Anterior cingulate cortex (tissue), 58 donors: Measurements from ENCODE around the gene CUL5.
"Not testable (repeated sequence)": the region's sequence is repeated elsewhere in the genome, so short reads cannot be mapped to it uniquely, and the experiment has no call there.

ENCODE experiments used
- DNase-seq, 58 donors: peaks; one replicate each; lab custom pipeline; 2025; lab: John Stamatoyannopoulos, UW

The CUL5 gene

DNA sequence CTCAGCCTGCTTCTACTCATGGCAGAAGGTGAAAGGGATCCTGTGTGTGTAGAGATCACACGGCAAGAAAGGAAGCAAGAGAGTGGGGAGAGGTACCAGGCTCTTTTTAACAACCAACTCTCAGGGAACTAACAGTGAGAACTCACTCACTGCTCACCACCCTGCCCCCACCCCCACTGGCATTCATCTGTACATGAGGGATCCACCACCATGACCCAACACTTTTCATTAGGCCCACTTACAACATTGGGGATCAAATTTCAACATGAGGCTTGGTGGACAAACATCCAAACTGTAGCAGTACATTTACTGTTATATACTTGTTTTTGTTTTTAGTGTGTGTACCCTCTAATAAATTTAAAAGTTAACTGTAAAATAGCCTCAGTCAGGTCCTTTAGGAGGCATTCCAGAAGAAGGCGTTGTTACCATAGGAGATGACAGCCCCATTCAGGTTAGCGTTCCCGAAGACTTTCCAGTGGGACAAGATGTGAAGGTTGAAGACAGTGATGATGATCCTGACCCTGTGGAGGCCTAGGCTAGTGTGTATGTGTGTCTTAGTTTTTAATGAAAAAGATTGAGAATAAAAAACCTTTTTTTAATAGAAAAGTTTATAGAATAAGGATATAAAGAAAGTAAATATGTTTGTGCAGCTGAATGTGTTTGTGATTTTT lies 11.3 kb downstream of the CUL5 start:
- no peak for DNase-seq

DNA sequence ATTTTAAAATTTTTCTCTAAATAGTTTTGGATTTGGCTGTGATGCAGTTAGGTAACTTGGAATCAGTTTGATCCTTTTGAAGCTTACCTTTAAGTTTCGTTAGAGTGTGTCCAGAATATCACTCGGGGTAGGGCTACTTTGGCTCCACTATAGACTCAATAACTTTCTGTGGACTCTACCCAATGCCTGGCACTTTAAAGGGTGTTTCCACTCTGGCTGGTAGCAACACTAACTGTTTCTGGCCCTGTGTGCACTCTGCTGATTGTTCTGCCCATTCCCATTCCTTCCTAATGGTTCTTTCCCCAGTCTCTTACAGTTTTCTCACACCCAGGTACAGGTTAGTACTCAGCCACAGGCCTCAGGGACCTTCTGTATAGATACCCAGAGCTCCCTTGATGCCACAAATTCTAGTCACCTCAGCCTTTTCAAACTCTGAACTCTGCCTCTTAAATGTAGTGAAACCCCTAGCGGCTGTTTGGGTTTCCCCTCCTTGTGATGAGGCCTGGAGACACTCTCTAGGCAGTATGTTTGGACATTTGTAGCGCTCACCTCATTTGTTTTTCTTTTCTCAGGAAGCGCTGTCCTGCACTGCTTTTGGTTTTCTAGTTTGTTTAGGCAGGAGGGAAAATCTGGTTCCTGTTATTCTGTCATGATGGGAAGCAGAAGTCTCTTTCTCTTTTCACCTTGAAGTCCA lies 16.8 kb downstream of the CUL5 start:
- no peak for DNase-seq

DNA sequence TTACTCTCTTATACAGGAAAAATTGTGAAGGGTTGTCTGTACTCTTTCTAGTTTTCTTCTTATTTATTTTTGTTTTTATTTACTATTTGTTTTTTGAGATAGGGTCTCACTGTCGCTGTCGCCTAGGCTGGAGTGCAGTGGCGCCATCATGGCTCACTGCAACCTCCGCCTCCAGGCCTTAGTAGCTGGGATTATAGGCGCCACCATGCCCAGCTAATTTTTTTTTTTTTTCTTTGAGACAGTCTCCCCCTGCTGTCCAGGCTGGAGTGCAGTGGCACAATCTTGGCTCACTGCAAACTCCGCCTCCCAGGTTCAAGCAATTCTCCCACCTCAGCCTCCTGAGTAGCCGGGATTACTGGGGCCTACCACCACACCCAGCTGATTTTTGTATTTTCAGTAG lies 18.4 kb downstream of the CUL5 start:
- no peak for DNase-seq

DNA sequence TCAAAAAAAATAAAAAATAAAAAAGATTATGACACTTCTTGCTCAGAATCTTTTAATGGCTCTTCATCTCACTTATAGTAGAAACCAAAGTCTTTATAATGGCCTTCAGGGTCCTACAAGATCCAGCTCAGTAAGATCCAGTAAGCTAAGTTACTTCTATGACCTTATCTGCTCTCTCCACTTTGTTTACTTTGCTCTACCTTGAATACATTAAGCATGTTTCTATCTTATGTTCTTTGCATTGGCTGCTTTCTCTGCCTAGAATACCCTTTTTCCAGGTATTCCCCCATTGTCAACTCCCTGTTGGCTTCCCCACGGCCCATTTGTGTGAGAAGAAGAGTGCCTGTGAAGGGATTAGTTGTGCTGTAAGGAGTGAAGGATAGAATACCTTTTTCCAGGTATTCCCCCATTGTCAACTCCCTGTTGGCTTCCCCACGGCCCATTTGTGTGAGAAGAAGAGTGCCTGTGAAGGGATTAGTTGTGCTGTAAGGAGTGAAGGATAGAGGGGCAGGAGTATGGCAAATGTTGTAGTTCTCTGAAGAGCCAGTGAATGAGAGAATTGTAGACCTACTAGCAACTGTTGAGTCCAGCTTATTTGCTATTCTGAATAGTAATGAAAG lies 20.2 kb downstream of the CUL5 start:
- DNase-seq, result not testable (repeated sequence)

DNA sequence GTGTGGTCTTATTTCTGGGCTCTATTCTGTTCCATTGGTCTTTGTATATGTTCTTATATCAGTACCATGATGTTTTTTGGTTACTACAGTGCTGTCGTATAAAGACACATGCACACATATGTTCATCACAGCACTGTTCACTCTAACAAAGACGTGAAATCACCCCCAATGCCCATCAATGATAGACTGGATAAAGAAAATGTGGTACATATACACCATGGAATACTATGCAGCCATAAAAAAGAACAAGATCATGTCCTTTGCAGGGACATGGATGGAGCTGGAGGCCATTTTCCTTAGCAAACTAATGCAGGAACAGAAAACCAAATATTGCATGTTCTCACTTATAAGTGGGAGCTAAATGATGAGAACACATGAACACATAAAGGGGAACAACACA lies 22.9 kb downstream of the CUL5 start:
- not testable (repeated sequence) for DNase-seq

DNA sequence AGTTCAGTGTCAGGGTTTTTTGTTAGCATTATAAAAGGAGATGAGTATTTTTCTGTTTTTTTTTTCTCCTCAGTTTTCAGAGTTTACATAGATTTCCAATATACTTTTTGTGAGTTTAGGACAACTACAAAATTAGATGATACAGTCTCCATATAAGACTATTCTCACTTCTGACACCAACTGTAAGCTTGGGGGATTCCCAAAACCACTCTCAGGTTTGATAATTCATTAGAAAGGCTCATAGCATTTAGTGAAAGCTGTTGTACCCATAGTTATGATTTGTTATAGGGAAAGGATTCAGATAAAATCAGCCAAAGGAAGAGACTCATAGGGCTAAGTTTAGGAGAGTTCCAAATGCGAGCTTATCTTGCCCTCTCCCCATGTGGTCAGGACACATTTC lies 24.1 kb downstream of the CUL5 start:
- no peak for DNase-seq

DNA sequence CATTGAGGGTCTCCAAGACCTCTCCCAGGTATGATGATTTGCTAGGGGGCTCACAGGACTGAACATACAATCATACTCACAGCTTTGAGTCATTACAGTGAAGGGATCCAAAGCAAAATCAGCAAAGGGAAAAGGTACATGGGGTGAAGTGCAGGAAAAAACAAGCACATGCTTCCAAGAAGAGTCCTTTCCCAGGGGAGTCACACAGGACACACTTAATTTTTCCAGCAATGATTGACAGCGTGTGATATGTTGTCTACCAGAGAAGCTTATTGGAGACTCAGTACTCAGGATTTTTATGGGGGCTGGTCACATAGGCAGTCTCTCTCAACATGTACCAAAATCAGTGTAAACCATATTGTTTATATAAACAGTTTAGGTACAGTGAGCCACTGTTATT lies 25.3 kb downstream of the CUL5 start:
- DNase-seq, result no peak

DNA sequence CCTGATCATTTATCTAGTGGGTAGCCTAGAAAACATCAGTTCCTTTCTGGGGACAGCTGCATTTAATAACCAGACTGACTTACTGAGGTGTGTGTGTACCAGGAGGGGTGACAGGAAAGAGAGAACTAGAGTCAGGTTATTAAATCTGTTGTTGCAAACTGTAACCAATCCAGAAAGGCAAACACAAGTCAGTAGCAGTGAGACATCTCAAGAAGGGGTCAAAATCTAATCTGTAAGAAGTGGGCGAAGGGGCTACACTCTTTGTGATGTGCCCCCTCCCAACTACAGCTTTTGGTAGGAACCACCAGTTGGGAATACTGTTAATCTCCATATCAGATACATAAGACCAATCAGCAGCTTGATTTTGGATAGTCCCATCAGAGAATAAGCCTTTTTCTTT lies 26.3 kb downstream of the CUL5 start:
- DNase-seq, result no peak

DNA sequence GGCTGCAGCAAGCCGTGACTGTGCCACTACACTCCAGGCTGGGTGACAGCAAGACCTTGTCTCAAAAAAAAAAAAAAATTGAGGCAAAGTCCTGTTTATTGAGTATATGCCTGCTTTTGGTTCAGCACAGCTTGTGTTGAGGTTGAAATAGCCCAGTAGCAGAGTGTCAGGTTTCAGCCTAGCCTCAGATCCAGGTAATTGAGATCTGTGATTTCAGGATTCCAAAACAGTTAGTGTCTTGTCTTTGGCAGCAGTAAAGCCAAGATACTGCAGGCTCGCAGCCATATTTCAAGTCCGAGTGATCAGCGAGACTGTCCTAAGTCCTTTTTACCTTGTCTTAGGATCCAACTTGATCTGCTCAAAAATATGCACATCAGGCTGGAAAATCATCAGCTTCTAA lies 27.0 kb downstream of the CUL5 start:
- no peak for DNase-seq

DNA sequence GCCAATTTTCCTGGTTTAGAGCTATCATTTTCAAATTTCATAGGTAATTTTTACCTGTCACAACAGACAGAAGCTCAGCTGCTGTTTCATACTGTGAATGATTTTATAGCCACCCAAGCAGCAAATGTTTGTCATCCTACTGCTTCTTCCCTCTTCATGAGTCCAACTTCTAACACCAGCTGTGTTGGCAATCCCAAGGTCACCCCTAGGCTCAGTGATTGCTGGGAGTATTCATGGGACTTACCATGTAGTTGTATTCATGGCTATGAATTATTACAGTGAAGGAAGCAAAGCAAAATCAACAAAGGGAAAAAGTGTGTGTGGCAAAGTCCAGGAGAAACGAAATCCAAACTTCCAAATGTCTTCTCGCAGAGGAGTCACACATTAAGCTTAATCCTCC lies 28.5 kb downstream of the CUL5 start:
- DNase-seq, result no peak

DNA sequence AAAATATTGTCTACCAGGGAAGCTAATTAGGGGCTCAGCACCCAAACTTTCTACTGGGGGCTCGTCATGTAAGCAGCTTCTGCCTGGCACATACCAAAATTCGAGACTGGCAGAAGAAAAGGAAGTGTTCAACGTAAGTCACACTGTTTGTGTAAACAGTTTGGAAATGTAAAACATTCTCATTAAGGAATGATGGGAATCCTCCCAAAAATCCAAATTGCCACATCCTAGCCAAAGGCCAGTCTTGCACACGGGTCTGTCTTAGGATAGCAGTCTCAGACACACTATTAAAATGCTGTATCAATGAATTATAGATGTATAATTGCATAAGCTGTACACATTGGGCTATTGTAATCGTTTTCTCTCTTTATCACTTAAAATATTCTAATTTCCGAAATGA lies 28.9 kb downstream of the CUL5 start:
- DNase-seq, result no peak

DNA sequence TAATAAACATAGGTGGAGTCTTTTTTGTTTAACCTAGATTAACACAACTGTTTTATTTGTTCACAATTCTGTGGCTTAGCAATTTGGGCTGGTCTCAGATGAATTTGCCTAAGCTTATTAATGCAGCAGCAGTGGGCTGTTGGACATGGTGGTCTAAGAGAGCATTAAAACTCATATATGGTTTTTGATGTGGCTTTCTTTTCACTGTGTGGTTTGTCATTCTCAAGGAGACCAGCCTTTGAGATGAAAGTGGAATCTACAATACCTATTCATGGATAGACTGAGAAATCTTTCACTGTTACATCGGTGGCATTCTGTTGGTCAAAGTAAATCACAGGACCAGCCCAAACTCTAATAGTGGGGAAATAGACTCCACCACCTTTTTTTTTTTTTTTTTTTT lies 39.6 kb downstream of the CUL5 start:
- DNase-seq, result no peak

DNA sequence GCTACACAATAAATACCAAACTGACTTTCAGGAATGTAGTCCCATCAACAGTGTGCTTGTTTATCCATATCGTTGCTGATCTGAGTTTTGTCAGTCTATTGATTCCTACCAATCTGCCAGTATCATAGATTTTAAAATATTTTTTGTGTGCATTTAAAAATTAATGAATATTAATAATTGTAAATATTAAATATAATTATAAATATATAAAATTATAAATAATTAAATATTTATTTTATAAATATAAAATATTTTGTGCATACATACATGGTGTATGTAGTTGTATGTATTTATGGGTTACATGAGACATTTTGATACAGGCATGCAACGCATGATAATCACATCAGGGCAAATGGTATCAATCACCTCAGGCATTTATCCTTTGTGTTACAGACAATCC lies 53.6 kb downstream of the CUL5 start:
- no peak for DNase-seq

DNA sequence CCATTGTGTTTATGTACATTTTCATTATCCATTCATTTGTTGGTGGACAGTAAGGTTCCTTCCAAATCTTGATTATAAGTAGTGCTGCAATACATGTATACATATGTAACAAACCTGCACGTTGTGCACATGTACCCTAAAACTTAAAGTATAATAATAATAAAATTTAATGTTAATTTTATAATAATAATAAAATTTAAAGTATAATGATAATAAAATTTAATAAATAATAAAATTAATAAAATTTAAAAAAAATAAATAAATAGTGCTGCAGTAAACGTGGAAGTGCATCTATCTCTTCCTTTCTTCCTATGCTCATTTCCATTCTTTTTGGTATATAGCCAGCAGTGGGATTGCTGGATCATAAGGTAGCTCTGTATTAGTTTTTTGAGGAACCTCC lies 54.7 kb downstream of the CUL5 start:
- no peak for DNase-seq

DNA sequence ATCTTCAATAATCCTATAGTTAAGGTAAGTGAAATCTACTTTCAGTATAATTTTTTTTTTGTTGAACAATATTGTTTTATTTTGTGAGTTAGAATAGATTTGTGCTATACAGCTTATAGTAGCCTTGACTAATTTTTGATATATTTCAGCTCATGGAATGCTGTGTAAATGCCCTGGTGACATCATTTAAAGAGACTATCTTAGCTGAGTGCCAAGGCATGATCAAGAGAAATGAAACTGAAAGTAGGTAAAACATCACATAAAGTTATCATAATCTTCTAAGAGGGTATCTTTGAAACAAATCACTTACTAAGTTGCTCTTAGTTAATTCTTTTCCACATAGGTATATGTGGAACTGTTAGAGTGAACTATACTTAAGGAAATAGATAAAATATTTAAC lies 61.2 kb downstream of the CUL5 start:
- no peak for DNase-seq

DNA sequence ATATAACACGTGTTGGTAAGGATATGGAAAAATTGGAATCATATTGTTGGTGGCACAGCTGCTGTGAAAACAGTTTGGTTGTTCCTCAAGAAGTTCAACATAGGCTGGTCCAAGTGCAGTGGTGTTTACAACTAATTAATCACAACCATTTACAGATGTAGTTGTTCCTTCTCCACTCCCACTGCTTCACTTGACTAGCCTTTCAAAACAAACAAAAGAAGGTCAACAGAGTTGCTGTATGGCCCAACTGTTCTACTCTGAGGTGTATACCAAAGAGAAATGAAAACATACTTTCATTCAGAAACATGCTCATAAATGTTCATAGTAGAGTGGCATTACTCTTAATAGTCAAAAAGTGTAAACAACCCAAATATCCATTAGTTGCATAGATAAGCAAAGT lies 76.1 kb downstream of the CUL5 start:
- no peak for DNase-seq

DNA sequence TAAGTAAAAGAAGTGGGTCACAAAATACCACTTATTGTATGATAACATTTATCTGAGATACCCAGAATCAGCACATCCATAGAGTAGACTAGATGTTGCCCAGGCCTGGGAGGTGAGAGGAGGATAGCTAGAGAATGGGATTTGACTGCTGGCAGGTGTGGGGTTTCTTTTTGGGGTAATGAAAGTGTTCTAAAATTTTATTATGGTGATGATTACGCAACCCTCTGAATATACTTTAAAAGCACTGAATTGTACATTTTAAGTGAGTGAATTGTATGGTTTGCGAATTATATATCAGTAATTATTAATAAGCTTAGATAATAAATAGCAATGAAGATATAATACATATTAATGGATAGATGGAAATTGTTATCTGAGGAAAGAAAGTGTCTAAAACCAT lies 77.0 kb downstream of the CUL5 start:
- DNase-seq, result no peak

DNA sequence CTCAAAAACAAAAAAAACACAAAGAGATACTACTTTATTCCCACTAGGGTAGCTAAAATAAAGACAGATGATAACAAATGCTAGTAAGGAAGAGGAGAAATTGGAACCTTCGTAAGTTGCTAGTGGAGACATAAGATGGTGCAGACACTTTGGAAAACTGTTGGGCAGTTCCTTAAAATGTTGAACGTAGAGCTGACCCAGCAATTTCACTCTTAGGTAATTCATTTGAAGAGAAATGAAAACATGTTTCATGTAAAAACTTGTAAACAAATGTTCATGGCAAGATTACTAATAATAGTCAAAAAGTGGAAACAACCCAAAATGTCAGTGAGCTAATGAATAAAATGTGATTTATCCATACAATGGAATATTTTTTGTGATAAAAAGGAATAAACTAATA lies 83.4 kb downstream of the CUL5 start:
- no peak for DNase-seq

DNA sequence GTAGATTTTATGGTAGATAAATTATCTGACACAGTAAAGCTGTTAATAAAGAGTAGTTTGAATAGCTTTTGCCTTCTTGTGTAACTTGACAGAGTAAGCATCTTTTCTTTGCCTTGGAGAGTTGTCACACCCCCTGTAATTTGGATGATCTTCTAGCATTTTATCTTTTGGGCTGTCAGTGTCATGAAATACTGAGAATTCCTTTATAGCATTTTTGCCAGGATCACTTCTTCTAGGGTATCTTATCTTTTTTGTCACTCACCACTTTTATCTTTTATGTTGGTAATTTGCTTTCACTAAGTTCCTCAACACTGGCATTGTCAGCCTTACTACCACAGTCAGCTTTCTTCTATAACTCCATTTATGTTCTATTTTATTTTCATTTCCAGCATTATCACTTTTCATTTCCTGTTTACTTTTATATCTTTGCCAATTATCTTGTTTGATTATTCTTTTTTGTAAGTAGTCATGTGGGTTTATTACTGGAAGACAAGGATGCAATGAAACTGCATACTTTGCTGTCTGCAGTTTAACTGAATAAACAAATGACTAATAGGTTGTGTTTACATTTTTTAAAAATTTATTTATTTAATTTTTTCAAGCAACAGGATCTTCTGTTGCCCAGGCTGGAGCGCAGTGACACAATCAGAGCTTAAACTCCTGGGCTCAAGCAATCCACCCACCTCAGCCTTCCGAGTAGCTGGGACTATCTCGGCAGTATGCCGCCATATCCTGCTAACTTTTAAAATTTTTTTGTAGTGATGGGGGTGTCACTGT lies 84.6 kb downstream of the CUL5 start:
- DNase-seq, result no peak

DNA sequence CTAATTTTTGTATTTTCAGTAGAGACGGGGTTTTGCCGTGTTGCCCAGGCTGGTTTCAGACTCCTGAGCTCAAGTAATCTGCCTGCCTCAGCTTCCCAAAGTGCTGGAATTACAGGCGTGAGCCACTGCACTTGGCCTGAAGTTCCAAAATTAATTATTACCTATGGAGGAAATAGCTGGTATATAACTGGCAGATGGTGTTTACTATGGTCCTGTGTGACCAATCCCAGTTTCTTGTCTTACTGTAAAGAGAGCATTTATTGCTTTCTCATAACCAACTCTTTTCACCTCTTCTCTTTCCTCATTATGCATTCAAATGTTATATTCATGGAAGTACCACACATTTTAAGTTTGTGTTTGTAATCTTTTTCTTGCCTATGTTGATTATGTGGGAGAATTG lies 88.5 kb downstream of the CUL5 start:
- DNase-seq, result no peak

DNA sequence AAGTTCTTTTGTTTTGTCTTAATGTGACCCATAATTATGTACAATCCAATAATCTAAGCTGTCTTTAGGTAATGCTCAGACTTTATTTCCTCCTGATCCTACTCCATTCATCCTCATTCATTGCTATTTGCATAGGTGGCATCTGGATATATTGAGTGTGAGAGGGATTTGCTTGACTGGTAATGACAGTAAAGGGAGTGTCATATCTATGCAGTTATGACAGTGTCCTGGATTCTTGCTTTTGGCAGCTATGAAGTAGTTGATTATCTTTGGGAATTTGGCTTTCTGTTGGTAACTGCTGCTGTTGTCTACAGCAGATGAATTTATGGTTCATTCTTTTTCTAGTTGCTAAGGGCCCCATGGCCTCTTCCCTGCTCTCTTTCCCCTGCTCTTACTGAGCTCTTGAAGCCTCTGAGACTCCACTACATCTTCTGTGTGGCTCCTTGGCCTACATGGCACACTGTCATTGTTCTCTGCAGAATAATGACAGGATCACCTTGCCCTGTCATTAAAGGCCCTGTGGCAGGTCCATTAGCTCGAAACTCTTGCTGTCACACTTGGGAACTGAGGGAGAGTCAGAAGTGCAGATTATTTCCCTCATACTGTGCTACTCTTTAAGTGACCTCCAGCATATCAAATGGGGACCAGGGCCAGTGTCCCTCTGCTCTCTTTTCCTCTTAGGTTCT lies 92.5 kb downstream of the CUL5 start:
- no peak for DNase-seq
